SK-N-SH (cell line): ENCODE measurements around the gene DDRGK1. TPM values are rescaled to one million over a fixed set of nuclear protein-coding genes. Genes with fewer than 3 reads are reported as not detected.

Experiments used
- CTCF ChIA-PET: fragments of 300-600, 350-600 bp; formaldehyde crosslinking; extraction: SDS; loops from one replicate; lab custom pipeline; 2021; lab: Yijun Ruan, JAX
- POLR2A ChIA-PET: fragments of 350-600 bp; sonication (Branson Sonifier 250); formaldehyde crosslinking; extraction: SDS; loops from one replicate; lab custom pipeline; 2020; ENCODE audit warnings: antibody characterized with exemption, inconsistent platforms; lab: Yijun Ruan, JAX
- DNase-seq: peaks from one replicate; pipeline ENCODE4 v3.0.0; 2012
- H2AFZ ChIP-seq: fragments of 200-600 bp; sonication (generic); 2 replicates; pipeline ENCODE4 v1.8.1; 2016; ENCODE audit warnings: antibody characterized with exemption, mild to moderate bottlenecking, low read depth
- H3F3A ChIP-seq: fragments of 200-600 bp; sonication (generic); replicated peaks from 2 replicates; pipeline ENCODE3; 2016; ENCODE audit warnings: antibody characterized with exemption, mild to moderate bottlenecking; ENCODE audit not compliant: insufficient read depth
- H3K27ac ChIP-seq, 2 experiments: fragments of 200-500 bp in 1 of 2; fragments of 200-600 bp in 1 of 2; sonication (Bioruptor generic) in 1 of 2; sonication (generic), shearing (Covaris generic) in 1 of 2; 2 replicates each; pipeline versions ENCODE4 v1.5.1 to v1.6.1; 2014 to 2016; ENCODE audit warnings: low read depth in 2 of 2, inconsistent platforms in 1 of 2, low read length in 1 of 2, mild to moderate bottlenecking in 1 of 2, mixed read lengths in 1 of 2
- H3K27me3 ChIP-seq: fragments of 200-600 bp; sonication (generic), shearing (Covaris generic); 2 replicates; pipeline ENCODE4 v1.6.1; 2016; ENCODE audit warnings: mixed run types; ENCODE audit not compliant: insufficient read depth
- H3K36me3 ChIP-seq, 2 experiments: fragments of 200-500 bp in 1 of 2; fragments of 200-600 bp in 1 of 2; sonication (Bioruptor generic) in 1 of 2; sonication (generic) in 1 of 2; replicated peaks in 1 of 2; 2 replicates each; pipeline versions ENCODE3 to v1.5.1; 2014 to 2016; ENCODE audit warnings: low read length in 1 of 2, mild to moderate bottlenecking in 1 of 2; ENCODE audit not compliant: insufficient read depth in 2 of 2, control insufficient read depth in 1 of 2
- H3K4me1 ChIP-seq, 2 experiments: fragments of 200-500 bp in 1 of 2; fragments of 200-600 bp in 1 of 2; sonication (Bioruptor generic) in 1 of 2; sonication (generic), shearing (Covaris generic) in 1 of 2; 2 replicates each; pipeline versions ENCODE4 v1.5.1 to v1.6.1; 2014 to 2016; ENCODE audit warnings: low read depth in 1 of 2, low read length in 1 of 2, mixed run types in 1 of 2; ENCODE audit not compliant: insufficient read depth in 2 of 2, control insufficient read depth in 1 of 2
- H3K4me2 ChIP-seq: fragments of 200-600 bp; sonication (generic), shearing (Covaris generic); 2 replicates; pipeline ENCODE4 v1.6.1; 2017; ENCODE audit warnings: mixed run types
- H3K4me3 ChIP-seq, 2 experiments: fragments of 200-500 bp in 1 of 2; fragments of 200-600 bp in 1 of 2; sonication (Bioruptor generic) in 1 of 2; sonication (generic), shearing (Covaris generic) in 1 of 2; 2 replicates each; pipeline versions ENCODE4 v1.5.1 to v1.8.1; 2014 to 2016; ENCODE audit warnings: low read depth in 2 of 2, inconsistent platforms in 1 of 2, low read length in 1 of 2, mild to moderate bottlenecking in 1 of 2, mixed read lengths in 1 of 2, moderate library complexity in 1 of 2
- H3K79me2 ChIP-seq: fragments of 200-600 bp; sonication (generic); 2 replicates; pipeline ENCODE4 v1.8.1; 2017; ENCODE audit warnings: mild to moderate bottlenecking; ENCODE audit not compliant: insufficient read depth
- H3K9ac ChIP-seq: fragments of 200-600 bp; sonication (generic); 2 replicates; pipeline ENCODE4 v1.6.1; 2017; ENCODE audit warnings: mixed run types
- H3K9me2 ChIP-seq: fragments of 200-600 bp; sonication (generic); 2 replicates; pipeline ENCODE4 v1.6.1; 2017; ENCODE audit warnings: mixed run types
- H3K9me3 ChIP-seq: fragments of 200-600 bp; sonication (generic); 2 replicates; pipeline ENCODE4 v1.6.1; 2017; ENCODE audit warnings: mixed run types, mild to moderate bottlenecking, moderate library complexity
- H4K20me1 ChIP-seq: fragments of 200-600 bp; sonication (generic); 2 replicates; pipeline ENCODE4 v1.6.1; 2017; ENCODE audit warnings: mild to moderate bottlenecking, mixed run types; ENCODE audit not compliant: insufficient read depth
- FOSL2 ChIP-seq: IDR thresholded peaks from 2 replicates; pipeline ENCODE4 v1.4.0; 2012; ENCODE audit warnings: low read depth, mild to moderate bottlenecking, moderate library complexity, borderline replicate concordance
- GATA2 ChIP-seq: sonication (generic); formaldehyde crosslinking; IDR thresholded peaks from 2 replicates; pipeline ENCODE4 v1.5.0; 2020; ENCODE audit warnings: mild to moderate bottlenecking, missing genetic modification reagents
- NFIC ChIP-seq: IDR thresholded peaks from 2 replicates; pipeline ENCODE4 v1.4.0; 2012; ENCODE audit warnings: borderline replicate concordance
- REST ChIP-seq: IDR thresholded peaks from 2 replicates; pipeline ENCODE4 v1.6.1; 2012; ENCODE audit warnings: mild to moderate bottlenecking, low read depth, low read length, moderate library complexity
- TEAD4 ChIP-seq: IDR thresholded peaks from 2 replicates; pipeline ENCODE4 v1.4.0; 2012; ENCODE audit warnings: mild to moderate bottlenecking, borderline replicate concordance; ENCODE audit not compliant: insufficient read depth
- USF2 ChIP-seq: fragments of 150-350 bp; IDR thresholded peaks from 2 replicates; pipeline ENCODE4 v1.6.1; 2017; ENCODE audit warnings: antibody characterized with exemption, low read length, low read depth, borderline replicate concordance
- YY1 ChIP-seq: IDR thresholded peaks from 2 replicates; pipeline ENCODE4 v1.4.0; 2012; ENCODE audit warnings: low read depth, mild to moderate bottlenecking
- ZBTB33 ChIP-seq: IDR thresholded peaks from 2 replicates; pipeline ENCODE4 v1.4.0; 2012; ENCODE audit warnings: low read depth, borderline replicate concordance
- WGBS: methylation state at CpG from one replicate; pipeline ENCODE4 v1.1.6; 2017; ENCODE audit warnings: low lambda C conversion rate; 5-methylcytosine and 5-hydroxymethylcytosine counted together
- polyA plus RNA-seq, 3 experiments: library from polyadenylated mRNA; depleted of rRNA; stranded (reverse); fragments of >200 nt; gene quantifications; 2 replicates each; pipeline ENCODE4 v1.2.3, GENCODE V29; 2012

DDRGK1 gene
- polyA plus RNA-seq, 1 of the 3 experiments (the other 2 are of a cell fraction) = 70.6 TPM

GRCh38 chr20:3199206-3199605 is 5.3 kb downstream of the DDRGK1 start (continued):
- TF ChIP-seq USF2 (no peak), NFIC (no peak), TEAD4 (no peak)

GRCh38 chr20:3195590-3196237 is 8.8 kb downstream of the DDRGK1 start:
- POLR2A ChIA-PET = no interaction called here
- no peaks in the 10 kb centered on the region for H3K27me3 ChIP-seq
- H3F3A ChIP-seq = no peaks in the 10 kb centered on the region
- TF ChIP-seq REST = no peak
- TF ChIP-seq FOSL2 = no peak
- no peak for TF ChIP-seq YY1
- no peak for TF ChIP-seq ZBTB33
- no peak for TF ChIP-seq GATA2 (CRISPR knock-in tag)
- WGBS = 96% methylated on average over 7 of the region's 7 CpGs
- no peak overlapping the region for H3K27ac ChIP-seq
- DNase-seq = no peak
- H2AFZ ChIP-seq = no peak overlapping the region
- H3K36me3 ChIP-seq = peaks cover 12 to 58% of the 10 kb centered on the region in 2 experiments
- no peaks in the 10 kb centered on the region for H3K4me1 ChIP-seq
- no peaks in the 10 kb centered on the region for H3K9me3 ChIP-seq
- H3K79me2 ChIP-seq = 0 out of 2 replicates have a peak, but pooled peaks cover 3% of the 10 kb centered on the region
- no peaks in the 10 kb centered on the region for H4K20me1 ChIP-seq
- no peak overlapping the region for H3K9ac ChIP-seq
- H3K9me2 ChIP-seq = no peaks in the 10 kb centered on the region
- CTCF ChIA-PET = no interaction called here
- no peak overlapping the region for H3K4me2 ChIP-seq
- no peak overlapping the region for H3K4me3 ChIP-seq
